Stimulated activated CD4-positive, alpha-beta T cell treated with anti-CD3 and anti-CD28 coated beads, Interleukin-4, amount 100 ng/mL, for 24 hours (primary cell): ENCODE results near the gene PSAPL1.

Source experiments
- DNase-seq: peaks from one replicate; pipeline ENCODE4 v3.0.0-alpha.2; 2020

PSAPL1 gene, protein sequence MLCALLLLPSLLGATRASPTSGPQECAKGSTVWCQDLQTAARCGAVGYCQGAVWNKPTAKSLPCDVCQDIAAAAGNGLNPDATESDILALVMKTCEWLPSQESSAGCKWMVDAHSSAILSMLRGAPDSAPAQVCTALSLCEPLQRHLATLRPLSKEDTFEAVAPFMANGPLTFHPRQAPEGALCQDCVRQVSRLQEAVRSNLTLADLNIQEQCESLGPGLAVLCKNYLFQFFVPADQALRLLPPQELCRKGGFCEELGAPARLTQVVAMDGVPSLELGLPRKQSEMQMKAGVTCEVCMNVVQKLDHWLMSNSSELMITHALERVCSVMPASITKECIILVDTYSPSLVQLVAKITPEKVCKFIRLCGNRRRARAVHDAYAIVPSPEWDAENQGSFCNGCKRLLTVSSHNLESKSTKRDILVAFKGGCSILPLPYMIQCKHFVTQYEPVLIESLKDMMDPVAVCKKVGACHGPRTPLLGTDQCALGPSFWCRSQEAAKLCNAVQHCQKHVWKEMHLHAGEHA

DNA sequence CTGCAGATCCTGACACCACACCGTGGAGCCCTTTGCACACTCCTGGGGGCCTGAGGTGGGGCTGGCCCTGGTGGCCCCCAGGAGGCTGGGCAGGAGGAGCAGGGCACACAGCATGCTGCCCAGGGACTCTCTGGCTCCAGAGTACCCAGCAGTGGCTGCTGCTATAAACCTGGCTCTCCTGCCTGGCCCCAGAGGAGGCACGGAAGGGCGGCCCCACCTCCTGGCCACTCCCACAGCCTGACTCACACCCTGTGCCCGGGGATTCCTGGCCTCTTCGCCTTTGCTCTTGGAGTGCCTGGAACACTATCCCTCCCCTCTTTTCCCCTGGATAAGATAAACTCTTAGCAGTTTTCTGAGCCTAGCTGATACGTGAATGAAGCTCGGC, at the start of gene PSAPL1:
TSS of gene PSAPL1 (minus strand) at position 165 of the 385 bp plus-strand sequence. CDS start at position 114, 51 bp downstream.
- no peak for DNase-seq

DNA sequence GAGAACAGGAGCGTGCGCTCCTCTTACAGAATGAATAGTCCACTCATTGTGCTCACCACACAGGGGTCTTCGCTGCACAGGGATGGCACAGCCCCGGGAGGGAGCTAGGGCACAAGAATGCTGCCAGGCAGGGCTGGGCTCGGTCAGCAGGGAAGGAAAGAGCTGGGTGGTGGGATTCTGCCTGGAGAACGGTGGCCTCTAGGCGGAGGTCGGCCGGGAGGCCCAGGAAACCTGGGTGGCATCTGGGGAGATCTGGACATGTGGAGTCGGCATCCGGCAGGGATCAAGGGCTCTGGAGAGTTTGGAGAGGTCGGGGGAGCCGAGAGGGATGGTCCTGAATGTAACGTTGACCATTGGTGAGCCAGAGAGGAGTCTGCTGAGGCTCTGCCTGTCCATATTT, 46.5 kb upstream of the PSAPL1 start:
- no peak for DNase-seq

DNA sequence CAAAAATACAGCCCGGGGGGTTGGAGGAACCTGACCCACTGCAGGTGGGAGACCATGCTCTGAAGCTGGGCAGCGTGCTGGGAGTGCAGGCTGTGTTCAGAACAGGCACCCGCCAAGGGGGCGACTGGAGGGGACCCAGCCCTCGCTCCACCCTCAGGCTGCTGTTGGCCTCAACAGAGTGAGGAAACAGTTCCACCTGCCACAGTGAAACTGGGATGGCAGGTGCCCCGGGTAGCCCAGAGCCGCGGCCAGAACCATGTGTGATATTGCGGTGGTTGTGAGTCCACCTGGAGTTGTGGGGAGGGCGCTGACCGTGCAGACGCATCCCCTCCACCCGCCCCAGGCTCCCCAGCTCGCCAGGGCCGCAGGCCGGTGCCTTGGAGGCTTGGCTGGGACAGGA, 45.7 kb upstream of the PSAPL1 start:
- no peak for DNase-seq

DNA sequence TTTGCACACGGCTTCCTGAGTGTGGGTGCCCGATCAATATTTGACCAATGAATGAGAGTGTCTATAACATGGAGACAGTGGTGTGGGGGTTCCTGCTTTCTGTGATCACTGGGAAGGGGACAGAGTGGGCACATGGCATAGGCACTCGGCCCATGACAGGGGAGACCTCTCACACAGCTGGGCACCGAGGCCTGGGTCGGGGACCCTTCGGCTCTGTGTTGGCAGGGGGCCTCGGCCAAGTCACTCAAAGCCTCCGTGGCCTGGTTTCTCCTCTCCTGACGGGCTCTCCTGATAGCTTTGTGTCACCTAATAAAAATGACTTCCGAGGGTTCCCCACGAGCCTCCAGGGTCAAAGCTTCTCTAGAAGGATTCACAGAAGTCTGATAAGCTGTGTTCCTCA, 43.9 kb upstream of the PSAPL1 start:
- DNase-seq: no peak

DNA sequence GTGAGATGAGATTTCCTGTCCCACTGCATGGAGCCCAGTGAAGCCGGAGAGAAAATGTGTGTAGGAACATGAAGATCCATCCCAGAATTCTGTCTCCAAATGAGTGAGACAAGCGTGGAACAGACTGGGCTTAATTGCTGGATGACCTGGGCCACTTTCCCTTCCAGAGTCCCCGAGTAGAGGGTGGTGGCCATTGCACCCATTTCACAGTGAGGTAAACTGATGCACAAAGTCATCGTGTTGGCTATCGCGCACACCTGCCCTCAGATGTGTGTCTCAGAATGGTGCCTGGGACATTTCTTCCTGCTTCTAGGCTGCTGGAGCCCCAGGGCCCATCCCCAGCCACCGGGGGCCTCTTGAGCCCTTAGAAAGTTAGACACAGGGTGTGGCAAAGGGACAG, 43.0 kb upstream of the PSAPL1 start:
- no peak for DNase-seq

- DNase-seq: no peak
Measured at GRCh38 chr4:7476820-7477219, 42.1 kb upstream of the PSAPL1 start.

DNA sequence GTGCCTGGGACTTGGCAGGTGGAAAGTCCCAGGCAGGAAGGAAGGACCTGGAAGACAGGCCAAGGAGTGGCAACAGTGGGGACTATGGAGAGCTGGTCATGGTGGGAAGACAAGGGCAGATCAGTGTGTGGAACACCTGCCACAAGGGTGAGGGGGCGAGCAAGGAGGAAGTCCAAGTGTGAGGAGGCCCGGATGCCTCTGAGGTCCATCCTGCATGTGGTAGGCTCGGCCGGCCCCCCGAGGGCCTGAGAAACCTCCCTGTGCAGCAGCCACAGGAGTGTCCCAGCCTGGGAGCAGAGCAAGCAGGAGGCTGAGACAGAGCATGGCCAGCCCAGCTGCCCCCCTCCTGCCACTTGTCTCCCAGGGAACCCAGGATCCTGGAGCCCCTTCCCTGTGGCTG, 40.5 kb upstream of the PSAPL1 start:
- DNase-seq: no peak

DNA sequence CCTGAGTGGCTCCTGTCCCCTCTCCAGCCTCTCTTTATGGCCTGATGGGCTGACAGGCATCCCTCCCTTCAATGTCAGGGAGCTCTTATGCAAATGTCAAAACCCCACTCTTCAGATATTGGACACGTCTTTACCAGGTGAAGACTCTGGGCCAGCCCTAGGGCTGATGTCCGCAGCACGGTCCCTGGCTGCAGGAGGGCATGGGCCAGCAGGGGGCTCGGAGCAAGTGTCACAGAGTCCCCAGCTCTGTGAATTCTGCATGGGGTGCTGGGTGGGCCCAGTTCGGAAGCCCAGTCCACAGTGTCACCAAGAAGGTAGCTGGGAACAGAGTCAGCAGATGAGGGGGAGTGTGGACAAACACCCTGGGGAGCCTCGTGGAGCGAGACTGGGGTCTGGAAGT, 39.6 kb upstream of the PSAPL1 start:
- DNase-seq: no peak

GRCh38 chr4:7473081-7473480, 38.4 kb upstream of the PSAPL1 start:
- no peak for DNase-seq

DNA sequence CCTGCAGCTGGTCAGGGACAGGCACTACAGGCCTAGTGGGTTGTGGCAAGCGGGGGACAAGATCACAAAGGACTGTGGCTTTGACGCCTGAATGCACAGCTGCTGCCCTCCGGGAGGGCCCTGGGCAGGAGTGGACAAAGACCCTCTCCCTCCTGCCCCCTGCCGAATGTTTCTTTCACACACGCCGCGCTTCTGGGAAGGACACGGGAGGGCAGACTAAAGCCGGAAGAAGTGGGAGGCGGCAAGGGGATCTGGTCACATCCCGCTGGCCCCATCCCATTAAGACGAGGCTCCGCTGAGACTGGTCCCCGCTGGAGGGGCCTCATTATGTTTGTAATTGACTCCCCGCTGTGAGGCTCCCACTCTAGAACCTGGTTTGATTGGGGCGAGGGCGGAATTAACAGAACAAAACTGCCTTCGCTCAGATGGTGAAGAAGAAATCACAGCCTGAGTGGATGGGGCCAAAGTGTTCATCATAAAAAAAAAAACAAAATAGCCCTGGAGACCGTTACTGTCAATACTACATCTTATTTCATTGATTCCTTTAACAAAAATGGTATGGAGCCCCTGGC, 37.8 kb upstream of the PSAPL1 start:
- no peak for DNase-seq

GRCh38 chr4:7470522-7471128, 35.9 kb upstream of the PSAPL1 start:
- no peak for DNase-seq

- no peak for DNase-seq
Measured at GRCh38 chr4:7470111-7470510, 35.4 kb upstream of the PSAPL1 start.

DNA sequence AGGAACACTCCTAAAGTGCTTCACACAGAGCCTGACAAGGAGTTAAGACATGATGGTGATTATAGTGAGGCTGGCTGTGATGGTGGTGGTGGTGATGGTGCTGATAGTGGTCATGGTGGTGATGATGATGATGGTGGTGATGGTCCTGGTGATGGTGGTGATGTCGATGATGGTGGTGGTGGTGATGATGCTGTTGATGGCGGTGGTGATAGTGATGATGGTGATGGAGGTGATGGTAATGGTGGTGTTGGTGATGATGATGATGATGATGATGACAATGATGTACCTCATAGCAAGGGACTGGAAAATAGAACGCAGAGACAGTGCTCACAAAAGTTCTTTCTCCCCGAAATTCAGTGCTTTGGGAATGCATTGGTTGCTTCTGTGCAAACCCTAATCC, 34.3 kb upstream of the PSAPL1 start:
- DNase-seq: no peak

- no peak for DNase-seq
Measured at GRCh38 chr4:7467471-7467870, 32.7 kb upstream of the PSAPL1 start.

- DNase-seq: no peak
Measured at GRCh38 chr4:7466904-7467303, 32.2 kb upstream of the PSAPL1 start.

DNA sequence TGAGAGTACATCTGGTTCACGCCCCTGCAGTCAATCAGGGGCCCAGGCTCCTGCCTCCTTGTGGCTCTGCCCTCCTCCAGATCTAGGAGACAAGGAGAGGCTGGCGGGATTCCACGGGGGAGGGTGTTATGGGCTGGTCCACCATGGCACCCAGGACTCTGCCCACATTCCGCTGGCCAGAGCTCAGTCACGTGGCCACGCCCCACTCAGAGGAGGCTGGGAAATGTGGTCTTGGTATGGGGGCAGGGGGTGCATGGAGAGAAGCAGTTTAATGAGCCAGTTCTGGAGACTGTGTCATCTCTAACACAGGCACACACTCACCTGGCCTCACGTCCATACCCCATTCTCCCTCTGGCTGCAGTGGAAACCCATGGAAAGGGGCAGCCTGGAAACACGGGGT, 31.5 kb upstream of the PSAPL1 start:
- no peak for DNase-seq

GRCh38 chr4:7465017-7465416, 30.3 kb upstream of the PSAPL1 start:
- DNase-seq: no peak

GRCh38 chr4:7464259-7464655, 29.5 kb upstream of the PSAPL1 start:
- no peak for DNase-seq

DNA sequence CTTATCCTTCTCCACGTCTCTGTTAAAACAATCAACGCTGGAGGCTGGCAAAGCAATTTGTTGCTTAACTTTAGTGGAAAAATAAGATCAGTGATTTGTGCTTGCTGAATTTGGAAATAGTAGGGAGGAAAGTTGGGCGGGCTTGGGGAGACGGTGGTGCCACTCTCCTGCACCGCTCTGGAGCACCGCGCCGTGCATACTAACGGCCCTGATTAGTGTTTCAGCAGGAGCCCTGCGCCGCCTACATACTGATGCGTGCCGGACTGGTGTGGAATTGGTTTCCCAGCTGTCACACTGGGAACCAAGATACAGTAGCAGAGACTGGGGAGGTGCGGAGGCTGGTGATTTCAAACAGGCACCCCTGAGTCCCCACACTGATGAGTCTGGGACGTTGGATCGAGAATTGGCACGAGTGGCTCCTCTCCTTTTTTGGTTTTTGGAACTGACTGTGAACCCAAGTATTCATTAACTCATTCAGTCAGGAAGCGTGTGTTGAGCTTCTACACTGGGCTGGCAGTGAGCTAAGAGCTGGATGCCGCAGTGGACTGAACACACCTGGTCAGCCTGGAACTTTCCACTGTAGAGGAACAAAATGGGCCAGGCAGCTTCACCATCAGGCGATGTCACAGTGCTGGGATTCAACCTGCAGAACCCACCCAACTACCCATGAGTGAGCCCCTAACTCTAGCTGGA, 29.0 kb upstream of the PSAPL1 start:
- DNase-seq: no peak

GRCh38 chr4:7462509-7462971, 27.8 kb upstream of the PSAPL1 start:
- no peak for DNase-seq

GRCh38 chr4:7461230-7461629, 26.5 kb upstream of the PSAPL1 start:
- no peak for DNase-seq

GRCh38 chr4:7460566-7460965, 25.8 kb upstream of the PSAPL1 start:
- no peak for DNase-seq

DNA sequence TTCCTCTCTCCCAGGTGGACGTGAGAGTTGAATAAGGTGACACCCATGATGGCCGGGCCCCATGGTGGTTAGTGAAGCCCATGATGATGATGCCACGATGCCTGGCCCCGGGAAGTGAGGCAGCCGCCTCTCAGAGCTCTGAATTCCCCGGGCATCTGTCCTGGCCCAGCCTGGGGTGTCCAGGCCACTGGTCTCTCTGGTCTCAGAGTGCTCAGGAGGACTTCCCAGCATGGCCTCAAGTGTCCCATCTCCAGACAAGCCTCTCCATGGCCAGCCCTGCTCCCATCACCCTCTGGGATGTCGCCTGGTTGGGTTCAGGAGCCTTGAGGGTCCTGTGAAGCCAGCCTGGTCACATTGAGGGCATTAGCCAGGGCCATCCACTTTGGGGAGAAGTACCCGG, 24.7 kb upstream of the PSAPL1 start:
- DNase-seq: no peak
